Measurements from ENCODE around the gene KRTAP22-2.

KRTAP22-2 gene

DNA sequence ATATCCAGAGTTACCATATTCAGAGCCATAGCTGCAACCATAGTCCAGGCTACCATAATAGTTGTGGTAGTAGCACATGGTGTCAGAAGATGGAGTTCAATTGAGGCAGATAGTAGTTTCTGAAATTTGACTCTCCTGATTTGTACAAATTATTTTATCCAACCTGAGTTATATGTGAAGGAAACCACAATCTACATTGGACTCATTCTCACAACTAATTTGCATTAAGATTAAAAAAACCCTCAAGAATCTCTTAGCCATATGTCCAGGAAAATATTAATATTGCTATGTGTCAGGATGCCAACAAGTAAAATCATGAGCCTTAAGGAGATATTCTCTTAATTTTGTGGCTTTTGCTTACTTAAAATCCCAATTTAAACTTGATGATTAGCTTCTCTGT is at the start of gene KRTAP22-2:
TSS of gene KRTAP22-2 (minus strand) at position 101 of the 400 bp plus-strand sequence.
- no peaks in the 10 kb centered on the region for H3K27me3 Mint-ChIP-seq
- H3K4me1 Mint-ChIP-seq: no peaks in the 10 kb centered on the region
- no peak within 1 kb of the TSS for H3K4me3 Mint-ChIP-seq
- H3K27ac Mint-ChIP-seq (ENCODE audit: low read depth): no peak within 1 kb of the TSS
- ATAC-seq (replicated peaks; ENCODE audit: extremely low read depth, poor library complexity, severe bottlenecking): no peak
- no peak for DNase-seq (ENCODE audit: low spot score in 2 of 2)
- H3K36me3 Mint-ChIP-seq (ENCODE audit: insufficient read depth): no peaks in the 10 kb centered on the region
- H3K9me3 Mint-ChIP-seq: peaks cover 10% of the 10 kb centered on the region

DNA sequence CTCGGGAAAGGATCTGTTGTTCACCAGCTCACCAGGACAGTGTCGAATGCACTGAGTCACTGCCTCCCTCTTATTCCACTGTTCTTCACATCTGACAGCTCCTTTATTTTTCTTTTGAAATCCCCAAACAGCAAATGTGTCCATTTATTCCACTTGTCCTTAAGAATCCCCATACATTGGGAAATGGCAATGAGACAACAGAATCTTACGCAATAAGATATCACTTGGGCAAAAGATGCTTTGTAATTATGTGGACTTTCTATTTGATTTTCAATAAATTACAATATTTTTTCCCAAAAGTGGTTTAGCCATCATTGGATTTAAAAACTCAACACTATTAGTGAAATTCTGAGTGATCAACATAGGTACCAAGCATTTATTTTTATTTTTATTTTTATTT is 48.5 kb upstream of the KRTAP22-2 start:
- DNase-seq (ENCODE audit: low spot score in 2 of 2): no peak
- no peak overlapping the region for H3K4me3 Mint-ChIP-seq
- H3K27ac Mint-ChIP-seq (ENCODE audit: low read depth): no peak overlapping the region
- no peak for ATAC-seq (replicated peaks; ENCODE audit: extremely low read depth, poor library complexity, severe bottlenecking)
- no peaks in the 10 kb centered on the region for H3K27me3 Mint-ChIP-seq
- no peaks in the 10 kb centered on the region for H3K36me3 Mint-ChIP-seq (ENCODE audit: insufficient read depth)
- H3K4me1 Mint-ChIP-seq: no peaks in the 10 kb centered on the region
- H3K9me3 Mint-ChIP-seq: peaks cover 3% of the 10 kb centered on the region

GRCh38 chr21:30634906-30635305 is 44.7 kb upstream of the KRTAP22-2 start, which contains the start of gene KRTAP20-2:
KRTAP20-2 (plus strand) TSS chr21:30635206; CDS start chr21:30635264, 58 bp downstream.
- H3K4me3 Mint-ChIP-seq: no peak within 1 kb of the TSS
- H3K36me3 Mint-ChIP-seq (ENCODE audit: insufficient read depth): no peaks in the 10 kb centered on the region
- no peaks in the 10 kb centered on the region for H3K4me1 Mint-ChIP-seq
- ATAC-seq (replicated peaks; ENCODE audit: extremely low read depth, poor library complexity, severe bottlenecking) (no peak), DNase-seq (ENCODE audit: low spot score in 2 of 2) (no peak)
- H3K9me3 Mint-ChIP-seq: peaks cover 8% of the 10 kb centered on the region
- no peaks in the 10 kb centered on the region for H3K27me3 Mint-ChIP-seq
- no peak within 1 kb of the TSS for H3K27ac Mint-ChIP-seq (ENCODE audit: low read depth)

DNA sequence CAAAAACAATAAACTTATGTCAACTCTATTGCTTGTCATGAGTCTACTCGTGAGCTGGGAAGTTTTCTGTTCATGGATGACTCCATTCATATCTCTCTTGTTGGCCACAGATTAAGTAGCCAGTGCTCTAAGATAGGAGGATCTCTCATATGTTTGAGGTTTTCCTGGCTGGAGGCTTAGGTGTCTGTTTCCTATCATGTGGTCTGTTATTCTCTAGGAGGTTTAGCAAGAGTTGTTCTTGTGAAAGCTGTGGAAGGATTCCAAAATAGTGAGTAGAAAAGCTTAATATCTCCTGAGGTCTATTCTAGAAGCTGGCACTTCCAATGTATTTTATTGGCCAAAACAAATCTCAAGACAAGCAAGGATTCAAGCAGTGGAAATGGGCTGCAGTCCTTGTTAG is 39.0 kb upstream of the KRTAP22-2 start:
- ATAC-seq (replicated peaks; ENCODE audit: extremely low read depth, poor library complexity, severe bottlenecking) (no peak), DNase-seq (ENCODE audit: low spot score in 2 of 2) (no peak)
- H3K9me3 Mint-ChIP-seq: peaks cover 12% of the 10 kb centered on the region
- H3K27ac Mint-ChIP-seq (ENCODE audit: low read depth): no peak overlapping the region
- no peaks in the 10 kb centered on the region for H3K4me1 Mint-ChIP-seq
- H3K4me3 Mint-ChIP-seq: no peak overlapping the region
- no peaks in the 10 kb centered on the region for H3K27me3 Mint-ChIP-seq
- H3K36me3 Mint-ChIP-seq (ENCODE audit: insufficient read depth): no peaks in the 10 kb centered on the region

DNA sequence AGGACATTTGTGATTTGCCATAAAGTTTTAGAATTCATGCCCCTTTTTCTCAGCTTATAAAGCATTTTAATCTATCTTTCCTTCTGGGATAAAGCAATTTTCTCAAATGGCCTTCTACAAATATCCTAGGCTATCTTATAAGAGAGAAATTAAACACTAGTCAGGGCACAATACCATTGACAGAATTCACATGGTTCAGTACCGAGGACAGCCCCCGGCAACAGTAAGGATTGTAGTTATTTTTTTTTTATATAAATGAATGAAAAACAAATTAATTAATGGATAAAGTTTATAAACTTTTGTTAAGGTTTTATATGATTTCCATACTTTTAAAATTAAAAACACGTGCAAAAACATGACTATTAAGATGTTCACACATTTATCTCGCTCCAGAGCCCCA is 37.9 kb upstream of the KRTAP22-2 start:
- Mint-ChIP-seq H3K4me3 (no peak overlapping the region), H3K9me3 (peaks cover 12% of the 10 kb centered on the region), H3K27me3 (no peaks in the 10 kb centered on the region), H3K27ac (ENCODE audit: low read depth) (no peak overlapping the region), H3K36me3 (ENCODE audit: insufficient read depth) (no peaks in the 10 kb centered on the region), H3K4me1 (no peaks in the 10 kb centered on the region)
- DNase-seq (ENCODE audit: low spot score in 2 of 2): no peak
- no peak for ATAC-seq (replicated peaks; ENCODE audit: extremely low read depth, poor library complexity, severe bottlenecking)

DNA sequence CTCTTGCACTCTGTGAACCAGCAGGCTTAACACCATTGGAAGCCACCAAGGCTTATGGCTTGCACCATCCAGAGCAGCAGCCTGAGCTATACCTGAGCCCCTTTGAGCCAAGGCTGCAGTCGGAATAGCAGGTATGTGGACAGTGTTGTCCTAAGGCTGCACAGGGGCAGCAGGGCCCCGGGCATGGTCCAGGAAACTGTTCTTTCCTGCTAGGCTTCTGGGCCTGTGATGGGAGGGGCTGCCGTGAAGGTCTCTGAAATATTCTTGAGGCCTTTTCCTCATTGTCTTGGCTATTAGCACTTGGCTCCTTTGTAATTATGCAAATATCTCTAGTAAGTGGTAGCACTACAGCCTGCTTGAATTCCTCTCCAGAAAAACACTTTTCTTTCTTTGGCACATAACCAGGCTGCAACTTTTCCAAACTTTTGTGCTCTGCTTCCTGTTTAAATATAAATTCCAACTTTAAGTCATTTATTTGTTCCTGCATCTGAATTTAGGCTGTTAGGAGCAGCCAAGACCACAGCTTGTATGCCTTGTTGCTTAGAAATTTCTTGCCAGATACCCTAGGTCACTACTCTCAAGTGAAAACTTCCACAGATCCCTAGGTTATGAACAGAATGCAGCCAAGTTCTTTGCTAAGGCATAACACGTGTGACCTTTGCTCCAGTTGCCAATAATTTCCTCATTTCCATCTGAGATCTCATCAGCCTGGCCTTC is 35.4 kb upstream of the KRTAP22-2 start:
- no peak overlapping the region for H3K27ac Mint-ChIP-seq (ENCODE audit: low read depth)
- H3K9me3 Mint-ChIP-seq: peaks cover 4% of the 10 kb centered on the region
- no peak for ATAC-seq (replicated peaks; ENCODE audit: extremely low read depth, poor library complexity, severe bottlenecking)
- H3K36me3 Mint-ChIP-seq (ENCODE audit: insufficient read depth): no peaks in the 10 kb centered on the region
- no peak overlapping the region for H3K4me3 Mint-ChIP-seq
- no peak for DNase-seq (ENCODE audit: low spot score in 2 of 2)
- no peaks in the 10 kb centered on the region for H3K4me1 Mint-ChIP-seq
- no peaks in the 10 kb centered on the region for H3K27me3 Mint-ChIP-seq

GRCh38 chr21:30623362-30623761 is 33.2 kb upstream of the KRTAP22-2 start:
- H3K27me3 Mint-ChIP-seq: no peaks in the 10 kb centered on the region
- H3K36me3 Mint-ChIP-seq (ENCODE audit: insufficient read depth): no peaks in the 10 kb centered on the region
- H3K9me3 Mint-ChIP-seq: no peaks in the 10 kb centered on the region
- no peak overlapping the region for H3K4me3 Mint-ChIP-seq
- ATAC-seq (replicated peaks; ENCODE audit: extremely low read depth, poor library complexity, severe bottlenecking) (no peak), DNase-seq (ENCODE audit: low spot score in 2 of 2) (no peak)
- no peak overlapping the region for H3K27ac Mint-ChIP-seq (ENCODE audit: low read depth)
- no peaks in the 10 kb centered on the region for H3K4me1 Mint-ChIP-seq

DNA sequence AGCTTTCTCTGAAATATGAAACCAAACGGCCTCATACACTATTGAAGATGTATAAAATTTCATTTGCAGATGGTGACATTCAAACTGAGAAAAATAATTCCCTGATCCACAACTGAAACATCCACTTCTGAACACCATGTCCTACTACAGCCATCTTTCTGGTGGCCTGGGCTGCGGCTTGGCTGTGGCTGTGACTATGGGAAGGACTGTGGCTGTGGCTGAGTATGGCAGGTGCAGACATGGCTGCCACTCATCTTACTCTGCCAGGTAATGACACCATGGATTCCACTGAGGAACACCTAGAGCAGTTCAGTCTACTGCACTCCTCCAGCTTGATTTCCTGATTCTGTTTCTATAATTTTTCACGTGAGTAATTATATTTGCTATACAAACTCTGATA is 30.3 kb upstream of the KRTAP22-2 start, which contains the start of gene KRTAP20-4:
TSS of gene KRTAP20-4 (plus strand) at position 106 of the 400 bp plus-strand sequence.
- Mint-ChIP-seq H3K4me3 (no peak within 1 kb of the TSS), H3K27me3 (no peaks in the 10 kb centered on the region), H3K36me3 (ENCODE audit: insufficient read depth) (no peaks in the 10 kb centered on the region), H3K4me1 (no peaks in the 10 kb centered on the region), H3K9me3 (no peaks in the 10 kb centered on the region), H3K27ac (ENCODE audit: low read depth) (no peak within 1 kb of the TSS)
- DNase-seq (ENCODE audit: low spot score in 2 of 2) (no peak), ATAC-seq (replicated peaks; ENCODE audit: extremely low read depth, poor library complexity, severe bottlenecking) (no peak)

DNA sequence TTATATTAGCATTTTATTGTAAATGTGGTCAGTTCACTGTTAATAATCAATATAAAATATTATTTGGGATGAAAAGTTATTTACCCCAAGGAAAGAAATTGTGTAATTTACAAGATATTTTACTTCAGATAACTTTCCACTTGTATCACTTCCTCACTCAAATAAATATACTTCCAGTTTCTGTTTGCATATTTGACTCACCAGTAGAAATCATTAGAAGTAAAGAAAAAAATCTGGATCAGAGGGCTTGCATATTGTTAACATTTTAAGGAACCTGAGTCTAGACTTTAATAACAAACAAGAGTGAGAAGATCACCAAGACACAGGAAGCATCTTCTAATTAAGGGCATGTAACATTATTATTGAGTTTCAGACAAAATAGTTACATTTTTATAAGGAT is 29.9 kb upstream of the KRTAP22-2 start:
- Mint-ChIP-seq H3K9me3 (no peaks in the 10 kb centered on the region), H3K4me3 (no peak overlapping the region), H3K27me3 (no peaks in the 10 kb centered on the region), H3K36me3 (ENCODE audit: insufficient read depth) (no peaks in the 10 kb centered on the region), H3K4me1 (no peaks in the 10 kb centered on the region), H3K27ac (ENCODE audit: low read depth) (no peak overlapping the region)
- ATAC-seq (replicated peaks; ENCODE audit: extremely low read depth, poor library complexity, severe bottlenecking): no peak
- no peak for DNase-seq (ENCODE audit: low spot score in 2 of 2)

DNA sequence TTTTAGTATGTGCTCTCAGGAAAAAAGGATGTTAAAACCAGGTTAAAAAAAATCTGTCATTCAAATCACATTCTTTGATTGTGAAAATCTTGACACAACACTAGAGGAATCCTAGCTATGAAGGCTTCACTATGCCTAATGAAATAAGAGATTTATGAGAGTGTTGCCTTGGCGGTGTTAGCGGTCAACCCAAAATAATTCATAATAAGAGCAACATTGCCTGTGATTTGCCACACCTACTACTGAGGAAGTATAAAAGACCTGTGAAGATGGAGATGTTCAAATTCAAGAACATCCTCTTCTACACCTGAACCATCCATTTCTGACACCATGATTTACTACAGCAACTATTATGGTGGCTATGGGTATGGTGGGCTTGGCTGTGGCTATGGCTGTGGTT is 25.9 kb upstream of the KRTAP22-2 start, which contains the start of gene KRTAP20-1:
TSS of gene KRTAP20-1 (plus strand) at position 301 of the 400 bp plus-strand sequence. CDS start at position 331, 30 bp downstream.
- DNase-seq (ENCODE audit: low spot score in 2 of 2): no peak

GRCh38 chr21:30615199-30615598 is 25.0 kb upstream of the KRTAP22-2 start:
- Mint-ChIP-seq H3K4me1 (no peaks in the 10 kb centered on the region), H3K36me3 (ENCODE audit: insufficient read depth) (no peaks in the 10 kb centered on the region), H3K27me3 (no peaks in the 10 kb centered on the region), H3K9me3 (peaks cover 5% of the 10 kb centered on the region), H3K27ac (ENCODE audit: low read depth) (no peak overlapping the region), H3K4me3 (no peak overlapping the region)
- no peak for DNase-seq (ENCODE audit: low spot score in 2 of 2)
- no peak for ATAC-seq (replicated peaks; ENCODE audit: extremely low read depth, poor library complexity, severe bottlenecking)

More for the DNA sequence above, 25.9 kb upstream of the KRTAP22-2 start, which contains the start of gene KRTAP20-1:
- Mint-ChIP-seq H3K4me3 (no peak within 1 kb of the TSS), H3K27me3 (no peaks in the 10 kb centered on the region), H3K27ac (ENCODE audit: low read depth) (no peak within 1 kb of the TSS), H3K9me3 (no peaks in the 10 kb centered on the region), H3K4me1 (no peaks in the 10 kb centered on the region), H3K36me3 (ENCODE audit: insufficient read depth) (no peaks in the 10 kb centered on the region)
- ATAC-seq (replicated peaks; ENCODE audit: extremely low read depth, poor library complexity, severe bottlenecking): no peak

DNA sequence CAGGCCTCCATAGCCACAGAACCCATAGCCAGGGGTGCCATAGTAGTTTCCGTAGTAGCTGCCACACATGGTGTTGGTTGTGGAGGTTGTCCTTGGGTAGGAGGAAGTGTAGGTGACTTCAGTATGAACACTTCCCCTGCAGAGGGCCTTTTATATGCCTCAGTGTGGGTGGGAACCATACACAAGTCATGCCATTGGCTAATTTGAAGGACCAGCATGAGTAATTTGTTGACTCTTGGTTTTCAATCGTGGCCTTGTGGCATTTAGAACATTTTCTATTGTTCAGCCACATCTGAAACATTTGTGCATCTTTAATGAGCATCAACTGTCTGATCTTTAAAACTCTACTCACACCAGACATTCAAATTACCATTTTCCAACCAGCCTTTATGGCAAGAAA is 23.6 kb upstream of the KRTAP22-2 start, which contains the start of gene KRTAP6-1:
TSS of gene KRTAP6-1 (minus strand) at position 95 of the 400 bp plus-strand sequence. CDS start at position 69, 26 bp downstream.
- H3K36me3 Mint-ChIP-seq (ENCODE audit: insufficient read depth): no peaks in the 10 kb centered on the region
- ATAC-seq (replicated peaks; ENCODE audit: extremely low read depth, poor library complexity, severe bottlenecking): no peak

GRCh38 chr21:30612132-30612531 is 21.9 kb upstream of the KRTAP22-2 start:
- H3K4me1 Mint-ChIP-seq: no peaks in the 10 kb centered on the region
- H3K9me3 Mint-ChIP-seq: peaks cover 5% of the 10 kb centered on the region
- no peaks in the 10 kb centered on the region for H3K27me3 Mint-ChIP-seq
- H3K36me3 Mint-ChIP-seq (ENCODE audit: insufficient read depth): no peaks in the 10 kb centered on the region
- H3K4me3 Mint-ChIP-seq: no peak overlapping the region
- DNase-seq (ENCODE audit: low spot score in 2 of 2) (no peak), ATAC-seq (replicated peaks; ENCODE audit: extremely low read depth, poor library complexity, severe bottlenecking) (no peak)
- no peak overlapping the region for H3K27ac Mint-ChIP-seq (ENCODE audit: low read depth)

More for the DNA sequence above, 23.6 kb upstream of the KRTAP22-2 start, which contains the start of gene KRTAP6-1:
- H3K27me3 Mint-ChIP-seq: no peaks in the 10 kb centered on the region
- DNase-seq (ENCODE audit: low spot score in 2 of 2): no peak
- H3K4me1 Mint-ChIP-seq: no peaks in the 10 kb centered on the region
- H3K4me3 Mint-ChIP-seq: no peak within 1 kb of the TSS
- no peak within 1 kb of the TSS for H3K27ac Mint-ChIP-seq (ENCODE audit: low read depth)
- peaks cover 5% of the 10 kb centered on the region for H3K9me3 Mint-ChIP-seq

Data from central memory CD8-positive, alpha-beta T cell (primary cell).